IMR-90 (cell line): ENCODE results near the gene S1PR1. TPM values are rescaled to one million over a fixed set of nuclear protein-coding genes. Genes with fewer than 3 reads are reported as not detected.

Source experiments
- ATAC-seq: fragments of 200-7000 bp; cut with Tn5 transposase; 2 replicates; pipeline ENCODE4 v1.9.1; 2020; ENCODE audit warnings: low read depth, mild to moderate bottlenecking, moderate library complexity
- BruUV-seq: library from RNA; stranded (reverse); fragments of 400-500 nt; replicated peaks from 2 replicates; lab custom pipeline; 2021; lab: Mats Ljungman, UMichigan
- CTCF ChIA-PET: fragments of 300-600 bp; formaldehyde crosslinking; extraction: SDS; loops from one replicate; lab custom pipeline; 2021; ENCODE audit warnings: antibody characterized with exemption; lab: Yijun Ruan, JAX
- POLR2A ChIA-PET: fragments of 300-600 bp; sonication (Branson Sonifier 250); formaldehyde crosslinking; loops from one replicate; lab custom pipeline; 2022; ENCODE audit warnings: antibody characterized with exemption; ENCODE audit not compliant: unreplicated experiment; lab: Charles Lee
- DNase-seq: peaks from one replicate; pipeline ENCODE4 v3.0.0; 2013
- H2AFZ ChIP-seq: replicated peaks from 2 replicates; pipeline ENCODE3; 2013; ENCODE audit warnings: low read length, mild to moderate bottlenecking; ENCODE audit not compliant: poor library complexity
- H2AK5ac ChIP-seq: 2 replicates; pipeline ENCODE4 v1.6.1; 2013; ENCODE audit warnings: low read depth, low read length, inconsistent platforms
- H2AK9ac ChIP-seq: replicated peaks from 2 replicates; pipeline ENCODE3; 2013; ENCODE audit warnings: mild to moderate bottlenecking, low read depth, low read length, moderate library complexity; ENCODE audit not compliant: poor library complexity
- H2BK120ac ChIP-seq: 2 replicates; pipeline ENCODE4 v1.6.1; 2013; ENCODE audit warnings: low read depth, low read length, inconsistent platforms
- H2BK15ac ChIP-seq: 3 replicates; pipeline ENCODE4 v1.6.1; 2013; ENCODE audit warnings: low read depth, low read length, inconsistent platforms
- H2BK20ac ChIP-seq: 2 replicates; pipeline ENCODE4 v1.6.1; 2013; ENCODE audit warnings: low read depth, mild to moderate bottlenecking, inconsistent platforms, low read length, moderate library complexity
- H2BK5ac ChIP-seq: 2 replicates; pipeline ENCODE4 v1.6.1; 2013; ENCODE audit warnings: mild to moderate bottlenecking, low read depth, low read length, inconsistent platforms; ENCODE audit not compliant: poor library complexity, severe bottlenecking
- H3K14ac ChIP-seq: replicated peaks from 2 replicates; pipeline ENCODE4 v1.6.1; 2013; ENCODE audit warnings: low read depth, low read length, inconsistent platforms
- H3K18ac ChIP-seq: 2 replicates; pipeline ENCODE4 v1.6.1; 2013; ENCODE audit warnings: low read depth, low read length, control low read depth
- H3K23ac ChIP-seq: 2 replicates; pipeline ENCODE4 v1.6.1; 2013; ENCODE audit warnings: low read depth, low read length, inconsistent platforms
- H3K27ac ChIP-seq: 2 replicates; pipeline ENCODE4 v1.5.1; 2013; ENCODE audit warnings: mild to moderate bottlenecking, control low read depth, low read length; ENCODE audit not compliant: insufficient read depth
- H3K27me3 ChIP-seq: 2 replicates; pipeline ENCODE4 v1.6.1; 2013; ENCODE audit warnings: low read length; ENCODE audit not compliant: control insufficient read depth, insufficient read depth
- H3K36me3 ChIP-seq: 2 replicates; pipeline ENCODE4 v1.6.1; 2013; ENCODE audit warnings: low read length, mixed read lengths; ENCODE audit not compliant: control insufficient read depth, insufficient read depth
- H3K4ac ChIP-seq: 2 replicates; pipeline ENCODE4 v1.6.1; 2013; ENCODE audit warnings: low read depth, low read length, inconsistent platforms
- H3K4me1 ChIP-seq: 2 replicates; pipeline ENCODE4 v1.6.1; 2013; ENCODE audit warnings: low read length, mixed read lengths; ENCODE audit not compliant: control insufficient read depth, insufficient read depth
- H3K4me2 ChIP-seq: 2 replicates; pipeline ENCODE4 v1.6.1; 2013; ENCODE audit warnings: low read depth, mild to moderate bottlenecking, control low read depth, low read length, moderate library complexity
- H3K4me3 ChIP-seq: 2 replicates; pipeline ENCODE4 v1.5.1; 2013; ENCODE audit warnings: low read depth, mild to moderate bottlenecking, control low read depth, low read length, moderate library complexity; ENCODE audit not compliant: insufficient read depth
- H3K56ac ChIP-seq: 2 replicates; pipeline ENCODE4 v1.6.1; 2013; ENCODE audit warnings: low read length, inconsistent platforms; ENCODE audit not compliant: insufficient read depth; ENCODE audit errors: extremely low read depth
- H3K79me1 ChIP-seq, 2 experiments: 2 replicates each; pipeline ENCODE4 v1.6.1; 2013; ENCODE audit warnings: low read length in 2 of 2, inconsistent platforms in 1 of 2, low read depth in 1 of 2
- H3K9ac ChIP-seq: 2 replicates; pipeline ENCODE4 v1.6.1; 2013; ENCODE audit warnings: low read depth, low read length, control low read depth
- H3K9me1 ChIP-seq: 2 replicates; pipeline ENCODE4 v1.6.1; 2013; ENCODE audit warnings: low read length, inconsistent platforms; ENCODE audit not compliant: insufficient read depth
- H3K9me3 ChIP-seq: 2 replicates; pipeline ENCODE4 v1.6.1; 2013; ENCODE audit warnings: low read length; ENCODE audit not compliant: control insufficient read depth, insufficient read depth
- H4K20me1 ChIP-seq: 2 replicates; pipeline ENCODE4 v1.6.1; 2013; ENCODE audit warnings: low read length, inconsistent platforms; ENCODE audit not compliant: insufficient read depth
- H4K5ac ChIP-seq: 2 replicates; pipeline ENCODE4 v1.6.1; 2013; ENCODE audit warnings: mild to moderate bottlenecking, low read depth, low read length, control low read depth
- H4K8ac ChIP-seq, 2 experiments: 2 replicates each; pipeline ENCODE4 v1.6.1; 2013; ENCODE audit warnings: low read depth in 2 of 2, low read length in 2 of 2, control low read depth in 1 of 2, inconsistent platforms in 1 of 2
- H4K91ac ChIP-seq: 2 replicates; pipeline ENCODE4 v1.6.1; 2013; ENCODE audit warnings: low read depth, low read length, inconsistent platforms; ENCODE audit not compliant: insufficient read depth
- ELK1 ChIP-seq: fragments of 150-350 bp; IDR thresholded peaks from 2 replicates; pipeline ENCODE4 v1.6.1; 2016; ENCODE audit warnings: low read depth, mild to moderate bottlenecking, low read length, moderate library complexity, borderline replicate concordance
- MAFK ChIP-seq: IDR thresholded peaks from 2 replicates; pipeline ENCODE4 v1.6.1; 2012; ENCODE audit warnings: low read depth, low read length, improper control_type of control experiment
- MXI1 ChIP-seq: IDR thresholded peaks from 2 replicates; pipeline ENCODE4 v1.6.1; 2012; ENCODE audit warnings: low read depth, mild to moderate bottlenecking, low read length, moderate library complexity, borderline replicate concordance
- NFE2L2 ChIP-seq: fragments of 150-350 bp; IDR thresholded peaks from 2 replicates; pipeline ENCODE4 v1.6.1; 2016; ENCODE audit warnings: low read depth, mild to moderate bottlenecking, low read length
- RCOR1 ChIP-seq: IDR thresholded peaks from 2 replicates; pipeline ENCODE4 v1.6.1; 2012; ENCODE audit warnings: mild to moderate bottlenecking, low read length, improper control_type of control experiment; ENCODE audit not compliant: insufficient replicate concordance
- USF2 ChIP-seq: fragments of 150-350 bp; IDR thresholded peaks from 2 replicates; pipeline ENCODE4 v1.6.1; 2017; ENCODE audit warnings: mild to moderate bottlenecking, antibody characterized with exemption, low read length, low read depth
- WGBS, 2 experiments: methylation state at CpG; one replicate each; pipeline versions ENCODE4 v1.1.5 to v1.1.7; 2013; ENCODE audit warnings: missing lambda C conversion rate in 2 of 2; ENCODE audit not compliant: insufficient read length in 1 of 2; ENCODE audit errors: extremely low coverage in 2 of 2; 5-methylcytosine and 5-hydroxymethylcytosine counted together
- dilution Hi-C: fragments of 300-500 bp; cut with HindIII; formaldehyde crosslinking; loops from one replicate; pipeline ENCODE4 v1.14.3; 2018; ENCODE audit warnings: low sequenced_read_pairs; ENCODE audit not compliant: unreplicated experiment
- in situ Hi-C: fragments of 300-500 bp; cut with MboI; formaldehyde crosslinking; loops from 3 replicates; pipeline ENCODE4 v1.14.3; 2019; ENCODE audit warnings: low sequenced_read_pairs, inconsistent platforms, mixed read lengths
- intact Hi-C: fragments of 100-400 bp; cut with micrococcal nuclease; formaldehyde crosslinking; loops from 2 replicates; pipeline ENCODE4 v1.10.0; 2022
- polyA plus RNA-seq, 3 experiments: library from polyadenylated mRNA; depleted of rRNA; stranded (reverse); fragments of >200 nt; gene quantifications; 2 replicates each; pipeline ENCODE4 v1.2.3, GENCODE V29; 2012; ENCODE audit warnings: low replicate concordance in 1 of 3
- total RNA-seq: library from RNA; depleted of rRNA; stranded (reverse); fragments of >200 nt; gene quantifications from 2 replicates; pipeline ENCODE4 v1.2.3, GENCODE V29; 2012

S1PR1 gene
- total and polyA plus RNA-seq, 2 of the 4 experiments (the other 2 are of a cell fraction): 12.9 to 15.6 TPM

GRCh38 chr1:101240041-101240430, 3.2 kb downstream of the S1PR1 start:
- H3K4me1 ChIP-seq: no peaks in the 10 kb centered on the region
- no peak overlapping the region for H2AK5ac ChIP-seq
- WGBS, 2 experiments: 40% methylated on average over 1 of the region's 10 CpGs; no CpG with 5 or more reads in 1 of the 2 experiments
- H2AK9ac ChIP-seq: no peak overlapping the region
- no peak overlapping the region for H2BK15ac ChIP-seq
- dilution Hi-C loops: no loop called here
- H3K9me3 ChIP-seq: no peaks in the 10 kb centered on the region
- peaks cover 16% of the 10 kb centered on the region for H3K36me3 ChIP-seq
- no peak overlapping the region for H3K23ac ChIP-seq
- TF ChIP-seq ELK1 (no peak), MAFK (no peak), MXI1 (no peak), USF2 (no peak), NFE2L2 (no peak), RCOR1 (no peak)
- H3K27ac ChIP-seq: no peak overlapping the region
- H3K56ac ChIP-seq: no peak overlapping the region
- no peak overlapping the region for H3K9ac ChIP-seq
- H3K18ac ChIP-seq: no peak overlapping the region
- intact Hi-C loops: no loop called here
- H4K5ac ChIP-seq: no peak overlapping the region
- no peak overlapping the region for H2BK5ac ChIP-seq
- ChIA-PET CTCF (no interaction called here), POLR2A (no interaction called here)
- H3K4ac ChIP-seq: no peak overlapping the region
- no peak for DNase-seq
- no peak overlapping the region for H4K8ac ChIP-seq
- no peak overlapping the region for H2BK20ac ChIP-seq
- no peak overlapping the region for H3K4me2 ChIP-seq
- no peak overlapping the region for H2AFZ ChIP-seq
- in situ Hi-C loops: loop anchor here (5.0 to 25.0 kb wide), 2 partner anchors 203 to 318 kb away; partner anchors contain the start of gene DPH5
- ATAC-seq: no peak
- H3K79me1 ChIP-seq: peaks cover 0 to 11% of the 10 kb centered on the region in 2 experiments; a peak in 1 of 4 replicates
- H3K14ac ChIP-seq: no peak overlapping the region
- BruUV-seq: no TSS peak
- no peak overlapping the region for H2BK120ac ChIP-seq
- no peaks in the 10 kb centered on the region for H3K27me3 ChIP-seq
- no peak overlapping the region for H3K4me3 ChIP-seq
- peaks cover 3% of the 10 kb centered on the region; the same call in 1 of the 2 replicates for H4K20me1 ChIP-seq
- 0 out of 2 replicates have a peak, but pooled peaks cover 4% of the 10 kb centered on the region for H3K9me1 ChIP-seq
- H4K91ac ChIP-seq: no peak overlapping the region
